ENCODE data around the gene RAP2B.

The RAP2B gene

DNA sequence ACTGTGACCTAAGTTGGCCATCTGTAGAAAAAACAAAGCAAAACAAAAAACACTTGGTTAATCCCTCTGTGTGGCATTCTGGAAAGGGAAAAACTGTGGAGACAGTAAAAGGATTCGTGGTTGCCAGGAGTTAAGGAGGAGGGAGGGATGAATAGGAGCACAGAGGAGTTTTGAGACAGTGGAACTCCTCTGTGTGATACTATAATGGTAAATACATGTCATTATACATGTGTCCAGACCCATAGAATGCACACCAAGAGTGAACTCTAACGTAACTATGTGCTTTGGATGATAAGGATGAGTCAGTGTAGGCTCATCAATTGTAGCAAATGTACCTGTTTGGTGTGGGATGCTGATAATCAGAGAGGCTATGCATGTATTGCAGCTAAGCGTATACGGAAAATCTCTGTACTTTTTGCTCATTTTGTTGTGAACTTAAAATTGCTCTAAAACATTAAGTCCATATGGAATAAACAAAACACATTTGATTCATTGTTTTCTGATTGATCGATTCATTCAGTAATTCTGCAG lies 33.4 kb downstream of the RAP2B start:
- no peak for DNase-seq

DNA sequence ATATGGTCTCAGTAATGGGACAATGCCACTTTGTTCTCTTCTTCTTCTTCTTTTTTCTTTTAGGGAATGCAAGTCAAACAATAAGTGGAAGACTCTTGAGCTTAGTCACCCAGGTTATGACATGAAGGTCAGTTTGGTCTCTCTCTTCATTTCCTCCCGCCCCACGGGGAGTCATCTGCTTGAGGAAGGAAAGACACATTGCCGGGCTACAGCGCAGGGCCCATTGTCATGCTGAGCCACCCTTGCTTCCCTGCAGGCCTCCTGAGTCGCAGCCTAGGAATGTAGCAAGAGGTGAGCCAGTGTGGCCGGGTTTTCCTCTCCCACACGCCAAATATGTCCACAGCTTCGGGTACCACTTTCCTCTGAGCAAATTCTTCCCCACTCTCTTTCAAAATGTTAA lies 47.6 kb downstream of the RAP2B start:
- no peak for DNase-seq

DNA sequence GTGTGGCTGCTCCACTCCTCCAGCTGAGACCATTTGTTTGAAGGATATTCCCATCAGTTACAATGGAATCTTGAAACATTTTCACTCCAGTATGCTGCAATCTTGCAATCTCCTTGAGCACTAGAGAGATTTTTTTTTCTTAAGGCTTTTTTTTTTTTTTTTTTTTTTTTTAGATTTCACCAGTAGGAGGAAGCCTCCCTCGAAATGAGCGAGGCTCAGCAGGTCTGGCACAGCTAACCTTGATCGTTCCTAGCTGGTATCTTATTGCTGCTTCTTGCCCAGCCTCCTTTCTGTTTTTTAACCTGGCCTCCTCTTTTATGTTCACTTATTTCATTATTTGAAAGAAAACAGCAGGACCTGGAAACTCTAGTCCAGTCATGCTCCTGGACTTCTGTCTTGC lies 48.1 kb downstream of the RAP2B start:
- no peak for DNase-seq

- DNase-seq = no peak
Observed at GRCh38 chr3:153210660-153211059, 48.6 kb downstream of the RAP2B start.

DNA sequence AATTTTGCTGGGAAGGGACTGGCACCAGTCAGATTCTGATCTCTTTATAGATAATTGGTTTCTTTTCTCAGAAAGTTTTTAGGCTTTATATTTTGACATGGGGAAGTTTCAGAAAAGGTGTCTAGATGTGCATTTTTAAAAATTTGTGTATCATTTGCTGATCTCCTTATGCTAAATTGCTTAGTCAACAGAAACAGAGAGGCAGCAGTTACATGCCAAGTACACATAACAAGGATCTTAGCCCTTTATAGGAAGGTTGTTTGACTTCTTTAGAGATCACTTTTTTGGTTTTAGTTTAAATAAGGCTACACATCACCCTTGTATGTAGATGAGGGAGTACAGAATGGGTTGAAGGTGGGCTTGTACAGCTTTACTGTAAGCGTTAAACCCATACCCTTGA lies 53.5 kb downstream of the RAP2B start:
- DNase-seq = no peak

DNA sequence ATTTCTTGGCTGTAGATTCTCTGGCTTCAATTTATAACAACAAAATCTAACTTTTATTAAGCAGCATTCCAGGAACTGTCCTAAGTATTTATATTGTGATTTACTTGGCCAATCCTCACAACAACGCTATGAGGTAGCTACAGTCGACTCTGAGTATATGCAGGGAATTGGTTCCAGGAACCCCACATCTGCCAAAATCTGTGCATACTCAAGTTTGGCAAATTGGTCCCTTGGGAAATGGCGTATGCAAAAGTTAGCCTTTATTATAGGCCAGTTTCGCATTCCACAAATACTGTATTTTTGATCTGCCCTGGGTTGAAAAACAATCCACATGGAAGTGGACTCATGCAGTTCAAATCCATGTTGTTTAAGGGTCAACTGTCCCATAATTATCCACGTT lies 53.9 kb downstream of the RAP2B start:
- no peak for DNase-seq

- no peak for DNase-seq
Observed at GRCh38 chr3:153216928-153217327, 54.9 kb downstream of the RAP2B start.

DNA sequence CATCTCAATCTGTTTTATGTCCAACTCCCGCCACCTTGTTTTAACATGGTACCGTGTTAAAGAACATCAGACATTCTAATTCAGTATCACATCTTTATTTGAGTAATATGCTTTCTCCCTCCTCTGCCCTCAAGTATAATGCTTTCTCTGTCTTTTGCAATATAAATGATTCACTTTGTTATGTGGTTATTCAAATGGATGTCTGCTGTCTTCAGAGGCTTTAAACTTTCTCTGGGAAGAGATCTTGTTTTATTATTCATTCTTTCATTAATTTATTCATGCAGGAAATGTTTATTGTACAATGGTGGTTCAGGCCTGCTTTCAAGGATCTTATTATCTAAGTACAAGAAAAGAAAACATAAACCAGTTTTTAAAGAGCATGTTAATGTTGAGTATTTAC lies 57.1 kb downstream of the RAP2B start:
- no peak for DNase-seq

Data from activated naive CD4-positive, alpha-beta T cell treated with Interleukin-2 at 50 U/mL for 16 hours (primary cell).